Measurements from ENCODE around the gene PIGH. TPM values are rescaled to one million over a fixed set of nuclear protein-coding genes. Genes with fewer than 3 reads are reported as not detected.

Gene PIGH
- total RNA-seq, 6 donors from 2014 or later, result 11.5 to 27.5 (median 23.1) TPM

DNA sequence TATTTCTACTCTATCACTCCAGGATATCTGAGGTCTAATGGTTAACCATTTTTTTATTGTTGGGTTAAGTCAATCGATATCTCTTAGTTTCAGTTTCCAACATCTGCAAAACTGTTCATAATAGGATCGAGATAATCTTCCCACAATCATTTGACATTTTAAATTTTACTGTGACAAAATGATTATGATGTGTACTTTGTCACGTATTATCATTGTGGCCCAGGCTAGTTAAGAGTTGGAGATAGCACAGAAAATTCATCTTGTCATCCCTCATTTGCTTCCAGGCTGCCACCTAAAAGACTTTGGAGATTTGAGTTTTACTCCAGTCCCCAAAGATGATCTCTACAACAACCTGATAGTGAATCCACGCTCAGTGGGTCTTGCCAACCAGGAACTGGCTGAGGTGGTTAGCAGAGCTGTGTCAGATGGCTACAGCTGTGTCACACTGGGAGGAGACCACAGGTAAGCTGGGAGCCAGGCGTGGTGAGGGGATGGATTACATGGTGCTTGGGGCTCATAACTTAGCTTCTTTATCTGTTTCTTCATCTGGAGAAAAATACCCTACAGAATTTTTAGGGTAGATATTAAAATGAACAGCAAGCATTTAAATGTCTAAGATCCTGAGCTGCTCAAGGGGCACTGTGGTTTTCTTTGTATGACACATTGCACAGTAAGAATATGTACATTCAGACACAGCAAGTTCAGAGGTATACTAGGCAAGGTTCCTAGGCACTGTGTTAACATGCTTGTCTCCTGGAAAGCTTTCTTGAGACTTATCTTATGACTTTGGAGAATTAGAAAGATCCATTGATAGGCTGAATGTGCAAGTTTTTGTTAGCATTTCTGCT is 42.1 kb upstream of the PIGH start:
- 87 to 90% methylated on average over 5 of the region's 5 CpGs for WGBS, 2 donors

DNA sequence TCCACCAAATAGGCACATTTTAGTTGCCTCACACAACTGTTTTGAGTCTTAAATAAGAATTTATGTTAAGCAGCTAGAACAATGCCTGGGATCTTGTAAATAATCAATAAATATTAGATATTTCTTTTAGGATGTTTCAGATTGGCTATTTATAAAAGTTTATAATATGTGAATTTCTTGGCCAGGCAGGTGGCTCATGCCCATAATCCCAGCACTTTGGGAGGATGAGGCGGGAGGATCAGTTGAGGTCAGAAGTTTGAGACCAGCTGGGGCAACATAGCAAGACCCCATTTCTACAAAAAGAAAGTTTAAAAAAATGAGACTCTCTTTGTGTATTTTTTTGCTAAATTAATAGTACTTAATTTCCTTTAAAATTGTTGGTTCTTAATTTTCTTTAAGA is 41.4 kb upstream of the PIGH start:
- WGBS, 2 donors, result 100% methylated on average over 1 of the region's 1 CpG

More for the DNA sequence above, 42.1 kb upstream of the PIGH start:
- DNase-seq (no peak), ATAC-seq (ENCODE audit: low FRiP score in 2 of 2) (no peak)
- Histone ChIP-seq H3K9me3 (no peaks in the 10 kb centered on the region), H3K27me3 (no peaks in the 10 kb centered on the region), H3K4me1 (no peaks in the 10 kb centered on the region), H3K36me3 (peaks cover 5 to 16% (median 7%) of the 10 kb centered on the region in 4 donors), H3K27ac (no peak overlapping the region), H3K4me3 (no peak overlapping the region)
- TF ChIP-seq, protein P1, sequence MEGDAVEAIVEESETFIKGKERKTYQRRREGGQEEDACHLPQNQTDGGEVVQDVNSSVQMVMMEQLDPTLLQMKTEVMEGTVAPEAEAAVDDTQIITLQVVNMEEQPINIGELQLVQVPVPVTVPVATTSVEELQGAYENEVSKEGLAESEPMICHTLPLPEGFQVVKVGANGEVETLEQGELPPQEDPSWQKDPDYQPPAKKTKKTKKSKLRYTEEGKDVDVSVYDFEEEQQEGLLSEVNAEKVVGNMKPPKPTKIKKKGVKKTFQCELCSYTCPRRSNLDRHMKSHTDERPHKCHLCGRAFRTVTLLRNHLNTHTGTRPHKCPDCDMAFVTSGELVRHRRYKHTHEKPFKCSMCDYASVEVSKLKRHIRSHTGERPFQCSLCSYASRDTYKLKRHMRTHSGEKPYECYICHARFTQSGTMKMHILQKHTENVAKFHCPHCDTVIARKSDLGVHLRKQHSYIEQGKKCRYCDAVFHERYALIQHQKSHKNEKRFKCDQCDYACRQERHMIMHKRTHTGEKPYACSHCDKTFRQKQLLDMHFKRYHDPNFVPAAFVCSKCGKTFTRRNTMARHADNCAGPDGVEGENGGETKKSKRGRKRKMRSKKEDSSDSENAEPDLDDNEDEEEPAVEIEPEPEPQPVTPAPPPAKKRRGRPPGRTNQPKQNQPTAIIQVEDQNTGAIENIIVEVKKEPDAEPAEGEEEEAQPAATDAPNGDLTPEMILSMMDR (IDR thresholded peaks at IDR 0.05), result no peak

DNA sequence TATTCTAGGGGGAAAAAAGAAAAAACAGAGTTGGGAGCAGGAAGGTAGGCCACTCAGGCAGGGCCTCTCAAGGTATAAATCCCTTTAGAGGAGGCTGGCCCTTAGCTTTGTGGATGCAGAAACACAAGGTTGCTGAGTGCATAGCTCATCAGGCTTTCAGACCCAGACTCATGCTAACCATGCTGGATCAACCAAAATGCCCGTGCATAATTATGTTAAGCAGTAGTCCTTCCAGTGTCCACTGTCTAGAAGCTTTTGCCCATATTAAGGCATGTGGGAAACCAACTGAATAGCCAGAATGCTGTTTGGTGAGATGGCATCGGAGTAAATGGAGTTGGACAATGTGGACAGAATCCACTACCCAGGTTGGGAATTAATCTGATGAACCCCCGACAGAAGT is 38.6 kb upstream of the PIGH start:
- Histone ChIP-seq H3K9me3 (no peaks in the 10 kb centered on the region), H3K4me3 (no peak overlapping the region), H3K27me3 (no peaks in the 10 kb centered on the region), H3K36me3 (no peaks in the 10 kb centered on the region), H3K4me1 (no peaks in the 10 kb centered on the region), H3K27ac (no peak overlapping the region)
- ATAC-seq (ENCODE audit: low FRiP score in 2 of 2) (no peak), DNase-seq (no peak)
- TF ChIP-seq POLR2A (IDR thresholded peaks at IDR 0.05), result no peak
- TF ChIP-seq EP300 (IDR thresholded peaks at IDR 0.05), result no peak
- TF ChIP-seq, protein P1 (IDR thresholded peaks at IDR 0.05), result no peak
- TF ChIP-seq POLR2AphosphoS5 (IDR thresholded peaks at IDR 0.05), result no peak
- WGBS, 2 donors, result 94 to 100% methylated on average over 3 of the region's 3 CpGs

More for the DNA sequence above, 41.4 kb upstream of the PIGH start:
- peaks cover 1 to 10% (median 5%) of the 10 kb centered on the region in 4 donors for H3K36me3 ChIP-seq
- ATAC-seq (ENCODE audit: low FRiP score in 2 of 2) (no peak), DNase-seq (no peak)
- TF ChIP-seq, protein P1 (IDR thresholded peaks at IDR 0.05), result no peak
- TF ChIP-seq EP300 (IDR thresholded peaks at IDR 0.05), result no peak
- TF ChIP-seq POLR2AphosphoS5 (IDR thresholded peaks at IDR 0.05), result no peak
- no peak for TF ChIP-seq POLR2A (IDR thresholded peaks at IDR 0.05)
- no peaks in the 10 kb centered on the region for H3K27me3 ChIP-seq
- H3K4me1 ChIP-seq, result no peaks in the 10 kb centered on the region
- no peak overlapping the region for H3K4me3 ChIP-seq
- H3K9me3 ChIP-seq, result no peaks in the 10 kb centered on the region
- no peak overlapping the region for H3K27ac ChIP-seq

DNA sequence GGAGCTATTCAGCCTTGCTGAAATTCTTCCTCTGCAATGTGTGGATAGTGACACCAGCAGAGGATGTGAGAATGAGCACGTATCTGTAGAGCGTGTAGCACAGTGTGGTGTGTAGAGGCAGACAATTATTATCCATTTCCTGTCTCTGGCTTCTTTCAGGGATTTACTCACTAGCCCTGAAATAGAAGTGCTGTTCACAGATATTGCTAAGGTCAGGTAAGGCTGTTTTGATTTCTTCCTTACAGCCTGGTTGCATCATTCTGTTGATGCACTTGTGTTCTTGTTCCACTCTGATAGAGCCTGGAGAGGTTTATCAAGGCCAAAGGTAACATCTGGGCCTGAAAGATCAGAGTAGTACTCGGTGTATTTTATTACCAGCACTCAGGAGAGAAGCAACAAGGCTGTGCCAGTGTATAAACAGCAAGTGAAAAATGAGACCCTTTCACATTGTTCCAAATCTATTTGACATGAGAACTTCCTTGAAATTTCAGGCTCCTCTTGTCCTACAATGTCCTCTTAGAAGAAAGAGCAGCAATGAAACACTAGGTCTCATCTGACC is 36.4 kb upstream of the PIGH start:
- TF ChIP-seq EP300 (IDR thresholded peaks at IDR 0.05) (no peak), POLR2AphosphoS5 (IDR thresholded peaks at IDR 0.05) (no peak), POLR2A (IDR thresholded peaks at IDR 0.05) (no peak)
- TF ChIP-seq, protein P1 (IDR thresholded peaks at IDR 0.05), result no peak
- H3K9me3 ChIP-seq, result no peaks in the 10 kb centered on the region
- no peaks in the 10 kb centered on the region for H3K36me3 ChIP-seq
- no peak overlapping the region for H3K4me3 ChIP-seq
- no peaks in the 10 kb centered on the region for H3K27me3 ChIP-seq
- ATAC-seq (ENCODE audit: low FRiP score in 2 of 2) (no peak), DNase-seq (no peak)
- no peaks in the 10 kb centered on the region for H3K4me1 ChIP-seq
- 65 to 88% methylated on average over 3 of the region's 3 CpGs for WGBS, 2 donors
- no peak overlapping the region for H3K27ac ChIP-seq
